Stomach (tissue), 4 donors: Measurements from ENCODE around the gene PITPNB.

Source experiments
- EP300 ChIP-seq: sonication (generic); formaldehyde crosslinking; IDR thresholded peaks from one replicate; pipeline ENCODE4 v1.6.1; 2017; ENCODE audit warnings: antibody characterized with exemption
- TF ChIP-seq, protein P1 (sequence below), 7 experiments: fragments of 450-650 bp in 4 of 7; fragments of 200-600 bp in 3 of 7; sonication (generic) in 3 of 7; IDR thresholded peaks; one replicate each; pipeline ENCODE4 v1.5.1; 2016 to 2019; ENCODE audit warnings: antibody characterized with exemption in 7 of 7, control low read depth in 2 of 7, mild to moderate bottlenecking in 1 of 7

DNA sequence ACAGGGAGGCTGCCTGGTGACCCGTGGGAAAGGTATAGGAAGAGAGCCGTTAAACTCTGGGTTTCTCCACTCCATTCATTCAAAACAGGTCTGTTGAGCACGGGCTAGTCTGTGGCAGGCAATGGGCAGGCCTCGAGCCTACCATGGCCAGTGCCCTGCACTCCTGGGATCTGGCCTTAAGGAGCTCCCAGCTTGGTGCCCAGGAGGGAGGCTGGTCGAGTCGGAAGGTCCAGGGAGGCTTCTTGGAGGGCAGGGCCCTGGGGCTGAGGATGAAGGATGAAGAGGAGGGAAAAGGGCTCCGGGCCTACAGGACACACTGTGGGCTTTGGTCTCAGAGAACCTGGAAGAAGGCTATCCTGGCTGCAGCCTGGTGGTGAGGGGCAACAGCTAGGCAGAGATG, 75.6 kb downstream of the PITPNB start:
- TF ChIP-seq, protein P1, sequence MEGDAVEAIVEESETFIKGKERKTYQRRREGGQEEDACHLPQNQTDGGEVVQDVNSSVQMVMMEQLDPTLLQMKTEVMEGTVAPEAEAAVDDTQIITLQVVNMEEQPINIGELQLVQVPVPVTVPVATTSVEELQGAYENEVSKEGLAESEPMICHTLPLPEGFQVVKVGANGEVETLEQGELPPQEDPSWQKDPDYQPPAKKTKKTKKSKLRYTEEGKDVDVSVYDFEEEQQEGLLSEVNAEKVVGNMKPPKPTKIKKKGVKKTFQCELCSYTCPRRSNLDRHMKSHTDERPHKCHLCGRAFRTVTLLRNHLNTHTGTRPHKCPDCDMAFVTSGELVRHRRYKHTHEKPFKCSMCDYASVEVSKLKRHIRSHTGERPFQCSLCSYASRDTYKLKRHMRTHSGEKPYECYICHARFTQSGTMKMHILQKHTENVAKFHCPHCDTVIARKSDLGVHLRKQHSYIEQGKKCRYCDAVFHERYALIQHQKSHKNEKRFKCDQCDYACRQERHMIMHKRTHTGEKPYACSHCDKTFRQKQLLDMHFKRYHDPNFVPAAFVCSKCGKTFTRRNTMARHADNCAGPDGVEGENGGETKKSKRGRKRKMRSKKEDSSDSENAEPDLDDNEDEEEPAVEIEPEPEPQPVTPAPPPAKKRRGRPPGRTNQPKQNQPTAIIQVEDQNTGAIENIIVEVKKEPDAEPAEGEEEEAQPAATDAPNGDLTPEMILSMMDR (IDR thresholded peaks at IDR 0.05): no peak
- no peak for TF ChIP-seq EP300
